WTC11 (cell line): ENCODE measurements around the gene APRT.

Experiments
- ATF3 ChIP-seq: sonication (generic); formaldehyde crosslinking; conservative IDR thresholded peaks from 2 replicates; pipeline ENCODE4 v1.8.1; 2022; ENCODE audit warnings: mild to moderate bottlenecking, missing genetic modification reagents
- CREB1 ChIP-seq: sonication (generic); formaldehyde crosslinking; IDR thresholded peaks from 2 replicates; pipeline ENCODE4 v1.8.0; 2023; ENCODE audit warnings: mild to moderate bottlenecking, missing genetic modification reagents
- CTCF ChIP-seq: fragments of 200-600 bp; IDR thresholded peaks from 2 replicates; pipeline ENCODE4 v1.8.0; 2022; ENCODE audit warnings: antibody characterized with exemption
- E2F5 ChIP-seq: sonication (generic); formaldehyde crosslinking; IDR thresholded peaks from 2 replicates; pipeline ENCODE4 v1.8.1; 2022; ENCODE audit warnings: mild to moderate bottlenecking, moderate library complexity, missing genetic modification reagents
- ELF4 ChIP-seq: sonication (generic); formaldehyde crosslinking; IDR thresholded peaks from 2 replicates; pipeline ENCODE4 v1.8.1; 2022; ENCODE audit warnings: low read depth, mild to moderate bottlenecking, moderate library complexity, missing genetic modification reagents
- ESRRA ChIP-seq: sonication (generic); formaldehyde crosslinking; IDR thresholded peaks from 2 replicates; pipeline ENCODE4 v1.8.1; 2022; ENCODE audit warnings: mild to moderate bottlenecking, missing genetic modification reagents, borderline replicate concordance
- JAZF1 ChIP-seq: fragments of 250-450 bp; sonication (Bioruptor Pico); IDR thresholded peaks from 2 replicates; pipeline ENCODE4 v1.9.0; 2021; ENCODE audit warnings: moderate library complexity, mild to moderate bottlenecking, inconsistent platforms
- TCF7 ChIP-seq: sonication (generic); formaldehyde crosslinking; IDR thresholded peaks from 2 replicates; pipeline ENCODE4 v1.8.0; 2022; ENCODE audit warnings: mild to moderate bottlenecking, low read depth, missing genetic modification reagents, moderate library complexity
- ZNF138 ChIP-seq: sonication (generic); formaldehyde crosslinking; conservative IDR thresholded peaks from 2 replicates; pipeline ENCODE4 v1.8.1; 2022; ENCODE audit warnings: mild to moderate bottlenecking, moderate library complexity, missing genetic modification reagents
- ZNF263 ChIP-seq: sonication (generic); formaldehyde crosslinking; IDR thresholded peaks from 2 replicates; pipeline ENCODE4 v1.8.1; 2022; ENCODE audit warnings: low read depth, mild to moderate bottlenecking, moderate library complexity, missing genetic modification reagents
- ZNF281 ChIP-seq: sonication (generic); formaldehyde crosslinking; IDR thresholded peaks from 2 replicates; pipeline ENCODE4 v1.8.0; 2023; ENCODE audit warnings: mild to moderate bottlenecking, missing genetic modification reagents
- TF ChIP-seq, protein P1 (sequence below): sonication (generic); formaldehyde crosslinking; IDR thresholded peaks from 2 replicates; pipeline ENCODE4 v1.8.1; 2023; ENCODE audit warnings: mild to moderate bottlenecking, moderate library complexity, missing genetic modification reagents
- TF ChIP-seq, protein P2 (sequence below): fragments of 250-450 bp; sonication (Bioruptor Pico); IDR thresholded peaks from 2 replicates; pipeline ENCODE4 v2.1.2; 2022; ENCODE audit warnings: mild to moderate bottlenecking, moderate library complexity
- TF ChIP-seq, protein P3 (sequence below): sonication (generic); formaldehyde crosslinking; IDR thresholded peaks from 2 replicates; pipeline ENCODE4 v1.8.1; 2023; ENCODE audit warnings: mild to moderate bottlenecking, missing genetic modification reagents

DNA sequence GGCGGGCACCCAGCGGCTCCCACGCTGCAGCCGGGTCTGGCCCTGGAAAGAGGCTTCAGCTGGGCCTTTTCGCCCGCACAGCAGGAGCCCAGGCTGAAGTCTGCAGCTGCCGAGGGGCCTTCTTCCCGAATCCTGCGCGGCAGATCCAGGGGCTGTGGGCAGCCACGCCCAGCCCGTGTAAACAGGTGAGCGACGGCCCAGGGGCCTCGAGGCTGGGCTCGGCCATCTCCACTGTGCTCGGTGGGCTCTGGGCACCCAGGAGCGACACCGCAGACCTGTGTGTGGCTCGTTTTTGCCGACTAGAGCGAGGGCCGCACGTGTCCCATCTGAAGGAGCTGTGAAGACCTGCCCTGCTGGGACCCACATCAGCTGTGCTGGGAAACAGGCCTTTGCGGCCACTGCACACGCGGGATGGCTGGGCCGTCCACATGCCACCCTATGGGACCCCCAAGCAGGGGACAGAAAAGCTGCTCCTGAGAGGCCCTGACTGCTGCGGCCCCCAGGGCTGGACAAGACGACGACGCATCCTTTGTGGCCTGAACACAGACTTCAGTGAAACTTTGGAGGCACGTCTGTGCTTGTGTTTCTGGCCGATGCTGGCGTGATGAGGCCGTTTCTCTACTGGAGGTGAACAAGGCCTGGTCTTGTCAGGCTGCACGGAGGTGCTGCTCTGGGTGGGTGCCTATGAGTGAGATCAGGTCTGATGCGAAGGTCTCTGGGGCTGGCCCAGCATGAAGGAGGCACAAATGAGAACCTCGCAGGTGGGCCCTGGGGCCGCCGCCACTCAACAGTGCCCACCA is 5.2 kb upstream of the APRT start:
- TF ChIP-seq E2F5 (CRISPR knock-in tag) = no peak
- no peak for TF ChIP-seq CREB1 (CRISPR knock-in tag)
- no peak for TF ChIP-seq CTCF
- TF ChIP-seq, protein P1, sequence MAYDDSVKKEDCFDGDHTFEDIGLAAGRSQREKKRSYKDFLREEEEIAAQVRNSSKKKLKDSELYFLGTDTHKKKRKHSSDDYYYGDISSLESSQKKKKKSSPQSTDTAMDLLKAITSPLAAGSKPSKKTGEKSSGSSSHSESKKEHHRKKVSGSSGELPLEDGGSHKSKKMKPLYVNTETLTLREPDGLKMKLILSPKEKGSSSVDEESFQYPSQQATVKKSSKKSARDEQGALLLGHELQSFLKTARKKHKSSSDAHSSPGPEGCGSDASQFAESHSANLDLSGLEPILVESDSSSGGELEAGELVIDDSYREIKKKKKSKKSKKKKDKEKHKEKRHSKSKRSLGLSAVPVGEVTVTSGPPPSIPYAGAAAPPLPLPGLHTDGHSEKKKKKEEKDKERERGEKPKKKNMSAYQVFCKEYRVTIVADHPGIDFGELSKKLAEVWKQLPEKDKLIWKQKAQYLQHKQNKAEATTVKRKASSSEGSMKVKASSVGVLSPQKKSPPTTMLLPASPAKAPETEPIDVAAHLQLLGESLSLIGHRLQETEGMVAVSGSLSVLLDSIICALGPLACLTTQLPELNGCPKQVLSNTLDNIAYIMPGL (CRISPR knock-in tag) = 0 out of 2 replicates have a peak, but pooled peaks have one; percentile 2
- TF ChIP-seq ELF4 (CRISPR knock-in tag) = no peak
- TF ChIP-seq ESRRA = no peak
- no peak for TF ChIP-seq JAZF1 (CRISPR knock-in tag)
- no peak for TF ChIP-seq ZNF263 (CRISPR knock-in tag)
- TF ChIP-seq, protein P2, sequence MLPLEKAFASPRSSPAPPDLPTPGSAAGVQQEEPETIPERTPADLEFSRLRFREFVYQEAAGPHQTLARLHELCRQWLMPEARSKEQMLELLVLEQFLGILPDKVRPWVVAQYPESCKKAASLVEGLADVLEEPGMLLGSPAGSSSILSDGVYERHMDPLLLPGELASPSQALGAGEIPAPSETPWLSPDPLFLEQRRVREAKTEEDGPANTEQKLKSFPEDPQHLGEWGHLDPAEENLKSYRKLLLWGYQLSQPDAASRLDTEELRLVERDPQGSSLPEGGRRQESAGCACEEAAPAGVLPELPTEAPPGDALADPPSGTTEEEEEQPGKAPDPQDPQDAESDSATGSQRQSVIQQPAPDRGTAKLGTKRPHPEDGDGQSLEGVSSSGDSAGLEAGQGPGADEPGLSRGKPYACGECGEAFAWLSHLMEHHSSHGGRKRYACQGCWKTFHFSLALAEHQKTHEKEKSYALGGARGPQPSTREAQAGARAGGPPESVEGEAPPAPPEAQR (CRISPR knock-in tag) = no peak
- TF ChIP-seq TCF7 = no peak
- no peak for TF ChIP-seq ZNF138 (CRISPR knock-in tag)
- no peak for TF ChIP-seq ZNF281 (CRISPR knock-in tag)
- TF ChIP-seq ATF3 (CRISPR knock-in tag) = no peak
- TF ChIP-seq, protein P3, sequence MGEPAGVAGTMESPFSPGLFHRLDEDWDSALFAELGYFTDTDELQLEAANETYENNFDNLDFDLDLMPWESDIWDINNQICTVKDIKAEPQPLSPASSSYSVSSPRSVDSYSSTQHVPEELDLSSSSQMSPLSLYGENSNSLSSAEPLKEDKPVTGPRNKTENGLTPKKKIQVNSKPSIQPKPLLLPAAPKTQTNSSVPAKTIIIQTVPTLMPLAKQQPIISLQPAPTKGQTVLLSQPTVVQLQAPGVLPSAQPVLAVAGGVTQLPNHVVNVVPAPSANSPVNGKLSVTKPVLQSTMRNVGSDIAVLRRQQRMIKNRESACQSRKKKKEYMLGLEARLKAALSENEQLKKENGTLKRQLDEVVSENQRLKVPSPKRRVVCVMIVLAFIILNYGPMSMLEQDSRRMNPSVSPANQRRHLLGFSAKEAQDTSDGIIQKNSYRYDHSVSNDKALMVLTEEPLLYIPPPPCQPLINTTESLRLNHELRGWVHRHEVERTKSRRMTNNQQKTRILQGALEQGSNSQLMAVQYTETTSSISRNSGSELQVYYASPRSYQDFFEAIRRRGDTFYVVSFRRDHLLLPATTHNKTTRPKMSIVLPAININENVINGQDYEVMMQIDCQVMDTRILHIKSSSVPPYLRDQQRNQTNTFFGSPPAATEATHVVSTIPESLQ (CRISPR knock-in tag) = no peak
